Stomach (tissue), 9 donors: Measurements from ENCODE around the gene COL4A2. TPM values are rescaled to one million over a fixed set of nuclear protein-coding genes. Genes with fewer than 3 reads are reported as not detected.

Experiments used
- DNase-seq, 2 donors: peaks; one replicate each; pipeline versions ENCODE4 v3.0.0 to v3.0.0-alpha.2; 2013 to 2019
- H3K27ac ChIP-seq, 5 donors: fragments of 200-600 bp in 4 of 5; sonication (generic) in 4 of 5; one replicate each; pipeline ENCODE4 v1.5.1; 2013 to 2019; ENCODE audit warnings: mild to moderate bottlenecking in 1 of 5, moderate library complexity in 1 of 5
- H3K27me3 ChIP-seq, 3 donors: fragments of 200-600 bp; sonication (generic); one replicate each; pipeline ENCODE4 v1.5.1; 2017 to 2019; ENCODE audit warnings: mixed run types in 1 of 3
- H3K36me3 ChIP-seq, 4 donors: fragments of 200-600 bp; sonication (generic); 1 replicate in 3 of 4; 2 replicates in 1 of 4; pipeline ENCODE4 v1.5.1; 2016 to 2019
- H3K4me1 ChIP-seq, 4 donors: fragments of 200-600 bp; sonication (generic); one replicate each; pipeline ENCODE4 v1.5.1; 2016 to 2019
- H3K4me3 ChIP-seq, 4 donors: fragments of 200-600 bp; sonication (generic) in 3 of 4; one replicate each; pipeline ENCODE4 v1.5.1; 2016 to 2019; ENCODE audit warnings: mild to moderate bottlenecking in 1 of 4
- H3K9me3 ChIP-seq, 4 donors: fragments of 200-600 bp; sonication (generic); one replicate each; pipeline ENCODE4 v1.5.1; 2016 to 2019
- CTCF ChIP-seq, 7 experiments: fragments of 450-650 bp in 4 of 7; fragments of 200-600 bp in 3 of 7; sonication (generic) in 3 of 7; IDR thresholded peaks; one replicate each; pipeline ENCODE4 v1.5.1; 2016 to 2019; ENCODE audit warnings: antibody characterized with exemption in 7 of 7, control low read depth in 2 of 7, mild to moderate bottlenecking in 1 of 7
- EP300 ChIP-seq: sonication (generic); formaldehyde crosslinking; IDR thresholded peaks from one replicate; pipeline ENCODE4 v1.6.1; 2017; ENCODE audit warnings: antibody characterized with exemption
- POLR2A ChIP-seq, 4 donors: fragments of 450-650 bp; IDR thresholded peaks; one replicate each; pipeline ENCODE4 v1.6.1; 2016; ENCODE audit warnings: antibody characterized with exemption in 4 of 4, control low read depth in 2 of 4, mild to moderate bottlenecking in 1 of 4, moderate library complexity in 1 of 4
- POLR2AphosphoS5 ChIP-seq, 3 donors: sonication (generic); formaldehyde crosslinking; IDR thresholded peaks; one replicate each; pipeline ENCODE4 v1.6.1; 2016; ENCODE audit warnings: antibody characterized with exemption in 3 of 3
- WGBS, 5 donors: extraction: QIAGEN DNeasy Blood & Tissue Kit in 3 of 5; methylation state at CpG; one replicate each; pipeline versions ENCODE4 v1.1.5 to v1.1.7; 2013 to 2018; 5-methylcytosine and 5-hydroxymethylcytosine counted together
- intact Hi-C: fragments of 100-400 bp; cut with DNase I; formaldehyde crosslinking; loops from one replicate; pipeline ENCODE4 v1.15.1; 2023; ENCODE audit warnings: low total_unique reads
- polyA plus RNA-seq, 3 donors: library from polyadenylated mRNA; stranded (reverse); fragments of 200-250 nt; gene quantifications; one replicate each; pipeline ENCODE4 v1.2.3, GENCODE V29; 2013
- total RNA-seq, 5 donors: library from RNA; depleted of rRNA; stranded (reverse); fragments of >200 nt; gene quantifications; one replicate each; pipeline versions ENCODE4 v1.1.0 to v1.2.3, GENCODE V29; 2014 to 2016
- donor health status: healthy with polysubstance abuse.
- donor health status: Bipolar disorder and iron deficiency.
- donor health status: healthy.

Gene COL4A2
- total and polyA plus RNA-seq, 8 donors, result 24.0 to 531 (median 214) TPM

GRCh38 chr13:110371550-110372465, 64.7 kb downstream of the COL4A2 start:
- Histone ChIP-seq H3K27ac (peak overlapping the region in 3 of 5 donors; percentile 39 to 75 (median 48)), H3K36me3 (no peaks in the 10 kb centered on the region), H3K4me1 (peaks cover 0 to 55% (median 26%) of the 10 kb centered on the region in 4 donors), H3K4me3 (no peak overlapping the region), H3K27me3 (peaks cover 0 to 3% (median 0%) of the 10 kb centered on the region in 3 donors), H3K9me3 (no peaks in the 10 kb centered on the region)
- no peak for DNase-seq
- WGBS, 5 donors, result 67 to 75% (median 72%) methylated on average over 20 of the region's 20 CpGs
- intact Hi-C loops, result no loop called here
- TF ChIP-seq POLR2AphosphoS5 (IDR thresholded peaks at IDR 0.05) (peak in 1 of 3 donors; percentile 37), POLR2A (IDR thresholded peaks at IDR 0.05) (no peak)

GRCh38 chr13:110372676-110373075, 65.6 kb downstream of the COL4A2 start:
- Histone ChIP-seq H3K27me3 (peaks cover 0 to 3% (median 0%) of the 10 kb centered on the region in 3 donors), H3K4me3 (no peak overlapping the region), H3K4me1 (peaks cover 0 to 58% (median 30%) of the 10 kb centered on the region in 4 donors), H3K36me3 (no peaks in the 10 kb centered on the region), H3K9me3 (no peaks in the 10 kb centered on the region), H3K27ac (peak overlapping the region in 2 of 5 donors; percentile 48 to 75)
- intact Hi-C loops, result no loop called here
- no peak for TF ChIP-seq EP300
- TF ChIP-seq CTCF (IDR thresholded peaks at IDR 0.05), result no peak
- TF ChIP-seq POLR2A (IDR thresholded peaks at IDR 0.05), result no peak
- TF ChIP-seq POLR2AphosphoS5 (IDR thresholded peaks at IDR 0.05), result no peak
- no peak for DNase-seq

GRCh38 chr13:110373617-110374016, 66.5 kb downstream of the COL4A2 start:
- Histone ChIP-seq H3K4me1 (peaks cover 0 to 68% (median 35%) of the 10 kb centered on the region in 4 donors), H3K27ac (peak overlapping the region in 2 of 5 donors; percentile 6 to 75), H3K36me3 (no peaks in the 10 kb centered on the region), H3K9me3 (no peaks in the 10 kb centered on the region), H3K27me3 (peaks cover 0 to 3% (median 0%) of the 10 kb centered on the region in 3 donors), H3K4me3 (no peak overlapping the region)
- 65 to 90% (median 86%) methylated on average over 9 of the region's 9 CpGs for WGBS, 5 donors
- no peak for DNase-seq
- TF ChIP-seq POLR2A (IDR thresholded peaks at IDR 0.05), result no peak
- TF ChIP-seq CTCF (IDR thresholded peaks at IDR 0.05), result no peak
- TF ChIP-seq POLR2AphosphoS5 (IDR thresholded peaks at IDR 0.05), result no peak
- TF ChIP-seq EP300, result no peak
- intact Hi-C loops, result no loop called here

- Histone ChIP-seq H3K27me3 (peaks cover 0 to 9% (median 0%) of the 10 kb centered on the region in 3 donors), H3K9me3 (no peaks in the 10 kb centered on the region), H3K4me1 (peaks cover 0 to 76% (median 39%) of the 10 kb centered on the region in 4 donors), H3K27ac (peak overlapping the region in 2 of 5 donors; percentile 9 to 75), H3K4me3 (no peak overlapping the region), H3K36me3 (no peaks in the 10 kb centered on the region)
- DNase-seq, result no peak
- intact Hi-C loops, result no loop called here
- no peak for TF ChIP-seq CTCF (IDR thresholded peaks at IDR 0.05)
- TF ChIP-seq EP300, result no peak
- TF ChIP-seq POLR2A (IDR thresholded peaks at IDR 0.05), result no peak
- TF ChIP-seq POLR2AphosphoS5 (IDR thresholded peaks at IDR 0.05), result no peak
- 78 to 85% (median 82%) methylated on average over 10 of the region's 10 CpGs for WGBS, 5 donors
Measured at GRCh38 chr13:110374431-110375370, 67.6 kb downstream of the COL4A2 start.
